Erythroblast (primary cell): ENCODE data around the gene HMX1.

Experiments used
- GATA1 ChIP-seq: IDR thresholded peaks from 2 replicates; pipeline ENCODE4 v1.6.1; 2011; ENCODE audit warnings: low read depth, mild to moderate bottlenecking, control low read depth, low read length, moderate library complexity
- POLR2A ChIP-seq: IDR thresholded peaks from 2 replicates; pipeline ENCODE4 v1.6.1; 2011; ENCODE audit warnings: mild to moderate bottlenecking, low read length

DNA sequence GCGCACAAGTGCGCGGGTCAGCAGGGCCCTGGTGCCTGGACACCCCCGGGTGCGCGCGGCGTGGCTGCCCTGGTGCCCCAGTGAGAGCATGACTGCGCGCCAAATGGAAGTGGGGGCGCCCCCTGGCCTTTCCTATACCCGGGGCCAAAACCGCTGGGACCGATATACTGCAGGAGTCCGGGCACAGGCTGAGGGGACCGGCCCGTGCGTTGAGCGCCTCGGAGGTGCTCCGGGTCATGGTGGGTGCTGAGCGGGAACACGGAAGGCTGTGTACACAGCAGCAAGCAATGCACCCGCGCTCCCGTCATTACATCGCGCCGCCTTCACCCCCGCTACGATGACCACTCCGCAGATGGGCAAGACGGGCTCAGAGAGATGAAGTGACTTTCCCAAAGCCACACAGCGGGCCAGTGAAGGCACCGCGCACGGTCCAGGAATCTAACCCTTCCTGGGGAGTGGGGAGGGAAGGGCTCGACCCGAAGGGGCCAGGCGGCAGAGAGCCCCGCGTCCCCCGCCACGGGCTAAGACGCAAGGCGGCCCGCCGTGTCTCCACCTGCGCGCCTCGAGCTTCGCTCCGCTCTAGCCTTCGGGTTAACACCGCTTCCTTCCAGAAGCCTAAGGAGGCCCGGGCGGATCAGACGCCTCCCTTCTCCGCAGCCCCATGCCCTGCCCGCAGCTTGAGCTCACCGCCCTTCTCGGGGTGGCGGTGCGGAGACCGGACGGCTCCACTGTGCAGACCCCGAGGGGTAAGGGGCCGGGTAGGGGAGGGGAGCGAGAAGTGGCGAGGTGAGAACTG is 11.3 kb downstream of the HMX1 start:
- TF ChIP-seq POLR2A (no peak), GATA1 (no peak)
